H1 (cell line): ENCODE data around the gene APOA1. TPM values are rescaled to one million over a fixed set of nuclear protein-coding genes. Genes with fewer than 3 reads are reported as not detected.

Experiments
- EGR1 ChIP-seq: IDR thresholded peaks from 2 replicates; pipeline ENCODE4 v1.6.1; 2011; ENCODE audit warnings: low read depth, low read length, borderline replicate concordance
- KDM5A ChIP-seq: fragments of 200-600 bp; IDR thresholded peaks from 2 replicates; pipeline ENCODE4 v1.7.1; 2012; ENCODE audit warnings: mild to moderate bottlenecking, low read length, inconsistent platforms, mixed read lengths
- SIN3A ChIP-seq, 2 experiments: IDR thresholded peaks in 1 of 2; conservative IDR thresholded peaks in 1 of 2; 2 replicates each; pipeline ENCODE4 v1.6.1; 2011 to 2012; ENCODE audit warnings: low read length in 2 of 2, improper control_type of control experiment in 1 of 2, low read depth in 1 of 2, mild to moderate bottlenecking in 1 of 2
- SIX5 ChIP-seq: IDR thresholded peaks from 2 replicates; pipeline ENCODE4 v1.6.1; 2011; ENCODE audit warnings: mild to moderate bottlenecking, low read depth, low read length
- SP1 ChIP-seq: IDR thresholded peaks from 2 replicates; pipeline ENCODE4 v1.6.1; 2011; ENCODE audit warnings: low read depth, low read length
- polyA plus RNA-seq, 7 experiments: library from polyadenylated mRNA; depleted of rRNA in 3 of 7; stranded (reverse) in 5 of 7; unstranded in 2 of 7; fragments of >200 nt in 5 of 7; fragments of 200-250 nt in 2 of 7; gene quantifications; 1 replicate in 5 of 7; 2 replicates in 1 of 7; 4 replicates in 1 of 7; pipeline versions ENCODE4 v1.2.1 to v1.2.3, GENCODE V29; 2011 to 2013; ENCODE audit warnings: missing spikeins in 2 of 7, mixed read lengths in 2 of 7
- total RNA-seq: library from RNA; stranded (reverse); fragmentation: NEBNext Ultra II Directional; extraction: Animal tissue kit (Norgen Biotek cat#: 25700); gene quantifications from 2 replicates; pipeline ENCODE4 v1.2.1, GENCODE V29; 2021

APOA1 gene
- total and polyA plus RNA-seq, 2 of the 8 experiments (the other 6 are each of a cell fraction or from before 2014, with no cell fraction given) = 0.80 TPM; not detected in 1

DNA sequence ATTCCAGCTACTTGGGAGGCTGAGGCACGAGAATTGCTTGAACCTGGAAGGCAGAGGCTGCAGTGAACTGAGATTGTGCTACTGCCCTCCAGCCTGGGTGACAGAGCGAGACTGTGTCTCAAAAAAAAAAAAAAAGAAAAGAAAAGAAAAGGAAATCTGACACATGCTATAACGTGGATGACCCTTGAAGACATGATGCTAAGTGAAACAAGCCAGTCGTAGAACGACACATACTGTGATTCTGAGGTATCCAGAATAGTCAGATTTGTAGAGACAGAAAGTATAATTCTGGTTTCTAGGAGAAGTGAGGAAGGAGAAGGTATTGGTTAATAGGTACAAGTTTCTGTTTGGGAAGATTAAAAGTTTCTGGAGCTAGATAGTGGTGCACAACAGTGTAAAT lies 39.1 kb downstream of the APOA1 start (continued):
- TF ChIP-seq EGR1 = no peak
- no peak for TF ChIP-seq SIX5
- TF ChIP-seq SP1 = no peak
- TF ChIP-seq SIN3A (conservative IDR thresholded peaks at IDR 0.05 in 1 of 2, IDR thresholded peaks at IDR 0.05 in 1 of 2; ENCODE audit: low read depth in 1 of 2, low read length in 2 of 2) = no peak
- no peak for TF ChIP-seq KDM5A
